ENCODE data around the gene PTCD1.
"Not testable (repeated sequence)": the region's sequence is repeated elsewhere in the genome, so short reads cannot be mapped to it uniquely, and the experiment has no call there.

Gene PTCD1

GRCh38 chr7:99387239-99387635, 51.4 kb downstream of the PTCD1 start:
- not testable (repeated sequence) for DNase-seq

DNA sequence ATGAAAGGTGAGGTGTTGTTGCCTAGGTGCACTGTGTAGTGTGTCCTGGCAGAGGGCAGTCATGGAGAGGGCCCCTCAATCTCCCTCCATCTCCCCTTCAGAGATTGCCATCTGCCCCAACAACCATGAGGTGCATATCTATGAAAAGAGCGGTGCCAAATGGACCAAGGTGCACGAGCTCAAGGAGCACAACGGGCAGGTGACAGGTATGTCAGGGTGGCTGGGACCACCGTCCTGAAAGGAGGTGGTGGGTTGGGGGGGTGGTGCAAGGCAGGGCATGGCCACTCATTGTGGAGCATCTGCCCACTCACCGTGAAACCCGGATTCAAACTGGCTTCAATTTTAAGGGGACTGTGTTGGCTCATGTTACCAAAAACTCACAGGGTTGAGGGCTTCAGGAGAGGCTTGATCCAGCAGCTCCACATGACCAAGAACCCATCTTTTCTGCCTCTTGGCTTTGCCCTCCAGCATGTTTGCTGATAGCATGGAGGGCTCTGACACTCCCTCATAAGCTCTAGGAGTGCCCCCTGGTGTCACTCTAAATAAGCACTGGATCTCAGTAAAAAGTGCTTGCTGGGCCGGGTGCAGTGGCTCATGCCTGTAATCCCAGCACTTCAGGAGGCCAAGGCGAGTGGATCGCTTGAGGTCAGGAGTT, 51.9 kb downstream of the PTCD1 start:
- peak in 1 of 2 experiments; percentile 30 for DNase-seq

DNA sequence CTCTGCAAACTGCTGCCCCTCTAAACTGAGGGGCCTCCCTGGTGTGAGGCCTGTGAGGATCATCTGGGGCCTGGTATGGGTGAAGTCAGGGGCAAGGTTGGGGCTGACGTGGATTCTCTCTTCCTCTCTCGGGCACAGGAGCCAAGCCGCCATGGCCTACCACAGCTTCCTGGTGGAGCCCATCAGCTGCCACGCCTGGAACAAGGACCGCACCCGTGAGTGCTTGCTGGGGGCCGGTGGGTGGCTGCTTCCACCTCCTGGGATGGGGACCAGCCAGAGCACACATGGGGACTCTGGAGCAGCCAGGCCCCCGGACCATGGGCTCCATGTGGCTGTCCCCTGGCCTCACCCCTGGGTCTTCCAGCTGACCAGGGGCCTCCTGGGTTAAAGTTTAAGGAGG, 53.0 kb downstream of the PTCD1 start:
- DNase-seq = no peak

- DNase-seq = no peak
Observed at GRCh38 chr7:99384523-99384922, 54.1 kb downstream of the PTCD1 start.

DNA sequence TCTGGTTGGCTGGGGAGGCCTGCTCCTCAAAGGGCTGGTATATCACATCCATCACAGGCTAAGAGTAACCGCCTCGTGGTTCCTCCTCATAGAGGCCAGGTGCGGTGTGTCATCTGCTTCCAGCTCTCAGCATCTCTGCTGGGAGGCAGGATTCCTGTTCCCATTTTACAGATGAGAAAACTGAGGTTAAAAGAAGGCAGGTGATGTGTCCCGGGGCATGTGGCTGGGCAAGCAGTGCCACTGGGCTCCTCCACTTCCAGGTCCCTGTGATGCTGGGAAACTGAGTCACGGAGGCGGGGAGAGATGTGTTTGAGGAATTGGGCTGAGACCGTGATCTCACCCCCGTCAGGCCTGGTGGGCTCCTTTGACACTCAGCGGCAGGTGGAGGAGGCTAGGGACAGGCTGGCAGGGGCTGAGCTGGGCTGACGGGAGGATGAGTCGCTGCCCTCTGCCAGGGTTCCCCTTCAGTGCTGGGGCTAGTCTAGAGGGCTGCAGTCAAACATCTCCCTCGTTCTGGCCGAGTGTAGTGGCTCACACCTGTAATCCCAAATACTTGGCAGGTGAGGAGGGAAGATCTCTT, 54.7 kb downstream of the PTCD1 start:
- DNase-seq = no peak

DNA sequence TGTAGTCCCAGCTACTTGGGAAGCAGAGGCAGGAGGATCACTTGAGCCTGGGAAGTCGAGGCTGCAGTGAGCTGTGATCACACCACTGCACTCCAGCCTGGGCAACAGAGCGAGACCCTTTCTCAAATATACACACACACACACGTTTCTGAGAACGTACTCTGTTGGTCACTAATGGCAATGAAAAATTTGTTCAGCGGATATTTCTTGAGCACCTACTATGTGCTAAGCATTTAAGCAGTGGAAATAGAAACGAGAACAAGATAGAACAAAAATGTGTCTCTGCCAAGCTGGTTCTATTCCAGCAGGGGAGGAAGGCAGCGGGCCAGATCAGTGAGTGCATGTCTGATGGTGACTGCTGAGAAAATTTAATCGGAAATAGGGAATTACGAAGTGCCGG, 55.4 kb downstream of the PTCD1 start:
- no peak for DNase-seq

DNA sequence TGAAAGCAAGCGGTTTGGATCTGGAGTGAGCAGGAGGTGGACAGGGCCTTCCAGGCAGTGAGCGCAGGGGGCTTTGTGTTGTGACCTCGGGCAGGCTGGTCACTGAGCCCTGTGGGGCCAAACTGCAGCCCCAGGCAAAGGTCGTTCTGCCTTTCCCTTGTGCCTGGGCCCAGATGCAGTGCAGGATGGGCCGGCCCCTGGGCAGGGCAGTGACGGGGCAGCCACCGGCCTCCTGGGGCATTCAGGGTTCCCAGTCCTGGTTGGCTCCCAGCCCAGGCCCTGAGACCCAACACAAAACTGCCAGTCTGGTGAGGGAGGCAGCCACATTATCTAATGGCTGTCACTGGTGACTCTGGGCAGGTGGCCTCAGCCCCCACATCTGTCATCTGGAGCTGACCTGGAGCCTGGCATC, 56.9 kb downstream of the PTCD1 start:
- no peak for DNase-seq

DNA sequence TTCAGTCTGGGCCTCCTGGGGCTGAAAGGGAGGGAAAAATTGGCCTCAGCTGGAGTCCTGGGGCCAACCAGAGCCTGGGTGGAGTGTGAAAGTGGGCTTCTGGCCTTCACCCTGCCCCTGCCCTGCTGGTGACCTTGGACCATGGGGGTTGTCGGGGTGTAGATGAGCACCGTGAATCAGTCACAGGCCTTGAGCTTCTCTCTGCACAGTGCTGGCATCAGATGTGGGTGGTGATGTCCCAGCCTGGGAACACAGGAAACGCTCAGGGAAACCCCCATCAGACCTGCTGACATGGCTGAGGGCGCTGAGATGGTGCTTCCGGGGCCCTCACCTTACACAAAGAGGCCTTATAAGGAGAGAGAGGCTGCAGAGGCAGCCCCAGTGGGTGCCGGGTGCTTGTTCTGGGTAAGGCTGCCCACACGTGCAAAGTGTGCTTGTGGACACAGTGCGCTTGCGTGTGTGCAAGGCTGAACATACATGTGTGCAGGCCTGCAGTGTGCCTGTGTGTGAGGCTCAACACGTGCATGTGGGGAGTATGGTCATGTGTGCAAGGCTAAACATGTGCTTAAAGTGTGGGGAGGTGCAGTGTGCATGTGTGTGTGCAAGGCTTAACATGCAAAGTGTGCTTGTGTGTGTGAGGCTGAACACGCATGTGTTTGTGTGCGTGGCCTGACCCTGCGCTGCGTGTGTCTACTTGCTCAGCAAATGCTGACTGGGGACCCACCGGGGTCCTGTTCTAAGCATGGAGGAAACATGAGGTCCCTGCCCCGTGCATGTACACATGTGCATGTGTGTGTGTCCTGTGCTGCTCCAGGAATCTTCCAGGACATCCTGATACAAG, 57.6 kb downstream of the PTCD1 start:
- DNase-seq = no peak

GRCh38 chr7:99380032-99380822, 58.4 kb downstream of the PTCD1 start:
- DNase-seq = no peak

DNA sequence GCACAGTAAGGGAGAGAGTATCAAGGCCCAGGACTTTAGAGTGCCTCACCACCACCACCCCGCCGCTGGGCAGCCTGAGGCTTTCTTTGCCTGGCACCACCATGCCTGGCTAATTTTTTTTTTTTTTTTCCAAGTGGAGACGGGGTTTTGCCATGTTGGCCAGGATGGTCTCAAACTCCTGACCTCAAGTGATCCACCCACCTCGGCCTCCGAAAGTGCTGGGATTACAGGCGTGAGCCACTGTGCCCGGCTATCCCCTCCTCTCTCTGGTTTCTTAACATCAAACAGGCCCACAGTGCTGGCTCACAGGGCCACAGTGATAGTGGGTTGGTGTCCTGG, 58.9 kb downstream of the PTCD1 start:
- not testable (repeated sequence) for DNase-seq

GRCh38 chr7:99379043-99379577, 59.5 kb downstream of the PTCD1 start:
- no peak for DNase-seq

GRCh38 chr7:99375070-99375807, 63.4 kb downstream of the PTCD1 start:
- peak in 1 of 2 experiments; percentile 48 for DNase-seq

DNA sequence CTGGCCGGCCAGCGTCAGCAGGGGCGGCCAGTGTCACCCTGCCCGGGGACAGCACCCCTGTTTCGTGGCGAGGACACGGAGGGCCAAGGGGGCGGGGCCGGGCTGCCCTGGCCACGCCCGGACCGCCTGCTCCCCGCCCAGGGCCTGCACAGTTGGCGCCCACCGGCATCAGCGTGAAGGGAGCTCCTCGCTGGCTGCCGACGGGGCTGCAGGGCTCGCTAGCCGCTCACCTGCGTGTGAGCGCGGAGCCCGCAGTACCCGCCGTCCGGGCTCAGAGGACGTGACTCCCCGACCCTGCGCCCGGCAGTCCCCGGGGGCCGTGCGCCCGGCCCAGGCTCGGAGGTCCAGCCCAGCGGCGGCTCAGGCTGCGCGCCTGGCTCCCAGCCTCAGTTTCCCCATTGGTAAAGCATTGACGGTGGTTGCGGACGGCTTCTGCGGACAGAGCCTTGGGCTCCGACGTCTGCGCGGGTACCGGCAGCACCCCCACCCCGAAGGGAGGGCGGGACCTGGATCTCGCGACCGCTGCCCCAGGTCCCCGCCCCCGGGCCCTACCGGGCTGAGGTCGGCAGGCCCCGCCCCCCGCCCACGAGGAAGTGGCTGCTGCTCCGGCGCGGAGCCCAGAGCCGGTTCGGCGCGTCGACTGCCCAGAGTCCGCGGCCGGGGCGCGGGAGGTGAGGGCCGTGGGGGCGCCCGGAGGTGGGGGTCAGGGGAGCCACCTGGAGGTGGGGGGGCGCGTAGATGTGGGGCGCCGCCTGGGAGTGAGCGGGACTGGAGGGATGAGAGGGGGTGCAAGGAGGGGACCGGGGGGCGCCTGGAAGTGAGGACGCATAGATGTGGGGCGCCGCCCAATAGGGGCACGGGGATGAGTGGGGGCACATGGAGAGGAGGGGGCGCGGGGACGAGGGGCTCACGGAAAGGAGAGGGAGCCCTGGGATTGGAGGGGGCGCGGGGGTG, 64.2 kb downstream of the PTCD1 start, which contains the start of gene ARPC1B:
TSS of gene ARPC1B (plus strand) at position 620 of the 954 bp plus-strand sequence. CDS start 10,985 bp downstream, outside the sequence.
- DNase-seq = peak in 1 of 2 experiments; percentile 29

DNA sequence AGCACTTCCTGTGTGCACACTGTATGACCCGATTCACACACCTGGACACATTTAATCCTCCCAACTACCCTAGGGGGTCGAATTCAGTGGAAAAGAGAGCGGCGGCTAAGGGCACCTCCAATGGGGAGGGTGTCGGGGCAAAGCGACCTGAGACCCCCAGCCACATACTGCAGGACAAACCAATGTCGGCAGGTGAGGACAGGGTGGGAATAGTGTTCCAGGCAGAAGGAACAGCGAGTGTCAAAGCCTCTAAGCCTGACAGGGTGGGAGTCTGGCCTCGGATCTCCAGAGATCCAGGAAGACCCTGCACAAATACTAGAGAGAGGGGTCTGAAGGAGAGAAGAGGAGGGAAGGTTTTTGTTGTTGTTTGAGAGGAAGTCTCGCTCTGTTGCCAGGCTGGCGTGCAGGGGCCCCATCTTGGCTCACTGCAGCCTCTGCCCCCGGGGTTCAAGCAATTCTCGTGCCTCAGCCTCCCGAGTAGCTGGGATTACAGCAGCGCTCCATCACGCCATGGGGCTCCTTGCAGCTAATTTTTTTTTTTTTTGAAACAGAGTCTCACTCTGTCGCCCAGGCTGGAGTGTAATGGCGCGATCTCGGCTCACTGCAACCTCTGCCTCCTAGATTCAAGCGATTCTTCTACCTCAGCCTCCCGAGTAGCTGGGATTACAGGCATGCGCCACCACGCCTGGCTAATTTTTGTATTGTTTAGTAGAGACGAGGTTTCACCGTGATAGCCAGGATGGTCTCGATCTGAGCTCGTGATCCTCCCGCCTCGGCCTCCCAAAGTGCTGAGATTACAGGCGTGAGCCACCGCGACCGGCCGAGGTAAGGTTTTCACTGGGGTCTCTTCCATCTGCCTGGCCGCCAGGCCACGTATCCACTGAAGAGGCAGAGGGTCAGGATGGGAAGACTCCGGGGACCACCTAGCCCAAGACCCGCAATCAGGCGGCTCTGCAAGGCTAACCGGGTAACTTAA, 65.2 kb downstream of the PTCD1 start:
- no peak for DNase-seq

DNA sequence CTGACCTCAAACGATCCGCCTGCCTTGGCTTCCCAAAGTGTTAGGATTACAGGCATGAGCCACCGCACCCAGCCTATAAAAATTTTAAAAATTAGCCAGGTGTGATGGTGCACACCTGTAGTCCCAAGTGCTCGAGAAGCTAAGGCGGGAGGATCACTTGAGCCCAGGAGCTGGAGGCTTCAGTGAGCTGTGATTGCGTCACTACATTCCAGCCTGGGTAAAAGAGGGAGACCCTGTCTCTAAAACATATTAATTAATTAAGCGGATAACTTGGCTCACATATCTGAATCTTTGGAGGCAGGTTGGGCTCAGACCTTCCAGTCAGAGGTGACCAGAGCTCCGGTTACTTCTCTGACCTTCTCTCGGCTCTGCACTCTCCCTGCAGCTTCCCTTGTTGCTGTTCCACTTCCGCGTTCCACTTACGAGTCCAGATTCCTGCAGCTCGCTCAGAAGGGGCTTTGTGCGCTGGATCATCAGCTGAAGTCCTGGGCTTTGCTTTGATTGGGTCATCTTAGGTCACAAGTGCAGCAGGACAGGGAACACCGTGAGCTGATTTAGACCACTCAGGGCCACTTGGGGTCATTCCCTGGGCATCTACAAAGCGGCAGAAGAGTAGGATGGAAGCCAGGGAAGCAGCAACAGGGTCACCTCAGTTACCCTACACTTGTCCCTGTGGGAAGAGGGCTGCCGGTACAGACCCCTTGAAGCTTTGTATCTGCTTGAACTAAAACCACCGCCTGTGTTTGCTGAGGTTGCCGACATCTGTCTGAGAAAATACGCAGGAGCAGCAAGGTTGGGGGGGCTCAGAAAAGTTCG, 66.1 kb downstream of the PTCD1 start:
- DNase-seq = no peak

GRCh38 chr7:99371376-99371920, 67.2 kb downstream of the PTCD1 start:
- DNase-seq = no peak

DNA sequence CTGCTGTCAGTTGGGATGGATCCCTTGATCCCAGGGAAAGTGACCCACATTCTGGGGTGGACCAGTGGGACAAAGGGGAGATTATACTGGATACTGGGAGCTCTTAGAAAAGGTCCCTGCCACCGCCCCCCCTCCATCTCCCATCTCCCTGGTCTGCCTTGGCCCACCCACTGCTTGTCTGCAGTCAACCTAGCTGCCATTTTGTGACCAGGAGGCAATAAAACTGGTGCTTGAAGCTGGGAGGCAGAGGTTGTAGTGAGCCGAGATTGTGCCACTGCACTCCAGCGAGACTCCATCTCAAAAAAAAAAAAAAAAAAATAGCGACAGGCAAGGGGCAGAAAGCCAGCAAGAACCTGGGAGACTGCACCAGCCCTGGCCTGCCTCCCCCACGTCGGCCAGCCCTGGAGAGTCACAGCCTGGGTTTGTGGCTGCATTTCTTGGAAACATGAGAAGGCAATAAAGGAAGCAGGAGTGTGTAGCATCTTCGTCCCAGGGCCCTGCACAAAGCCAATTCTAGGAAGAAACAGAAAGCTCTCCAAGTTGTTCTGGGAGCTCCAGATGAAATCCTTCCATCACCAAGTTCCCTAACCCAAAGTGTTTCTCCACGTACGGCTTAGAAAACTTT, 68.7 kb downstream of the PTCD1 start:
- no peak for DNase-seq
